Heart left ventricle (tissue), 13 donors: ENCODE results near the gene ERBB4.

Experiments
- POLR2A ChIP-seq, 2 donors: fragments of 450-650 bp; IDR thresholded peaks; one replicate each; pipeline ENCODE4 v1.6.1; 2017; ENCODE audit warnings: antibody characterized with exemption in 2 of 2, mild to moderate bottlenecking in 2 of 2, moderate library complexity in 2 of 2
- TF ChIP-seq, protein P1 (sequence below), 12 donors: fragments of 200-600 bp; sonication (generic) in 4 of 12; IDR thresholded peaks; one replicate each; pipeline versions ENCODE4 v1.5.0 to v1.8.0; 2018 to 2022; ENCODE audit warnings: antibody characterized with exemption in 12 of 12, mild to moderate bottlenecking in 5 of 12
- donor health status: ischemic (EF 13 %, LVEDD 7.1; RV severe dilation, severe dysfunction).
- donor health status: DM: no; HTN: yes; CAD: no.
- donor health status: DM: no; HTN: no; CAD: no.
- donor health status: ischemic (EF 25% LVEDD 6.9; RV normal size, moderate dysfunction).
- donor health status: ischemic (EF 25% LVEDD 5.7; RV mildly dilated, moderate dysfunction).
- donor health status: ischemic (EF 35%, LVEDD 5.7; RV mildly dilated, moderate dysfunction).
- donor health status: nonischemic (EF 11% LVEDD 7.7; RV severe dilation, severe dysfunction).
- donor health status: DM: yes; HTN: yes; CAD: no.
- donor health status: PGD.
- donor health status: ischemic (EF 29% LVEDD 5.4; RV normal size, mild dysfunction).
- donor health status: nonischemic (EF 23%, LVEDD 6.1; RV moderate dilation, normal function).

DNA sequence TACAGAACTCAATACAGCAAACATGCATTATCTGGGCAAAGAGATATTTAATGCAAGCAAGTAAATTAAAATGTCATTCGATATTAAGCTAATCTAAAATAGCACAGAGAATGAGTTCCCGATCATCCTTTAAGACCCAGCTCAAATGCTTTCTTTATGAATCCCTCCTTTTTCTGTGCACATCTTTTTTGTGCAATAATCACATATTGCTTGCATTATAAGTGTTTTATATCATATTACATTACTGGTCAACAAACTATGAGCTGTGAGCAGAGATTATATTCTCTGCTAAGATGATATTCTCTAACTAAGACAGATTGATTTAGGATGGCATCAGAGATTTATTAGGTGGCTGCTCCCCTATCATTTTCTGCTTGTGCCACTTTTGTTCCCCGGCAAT lies 146.1 kb downstream of the ERBB4 start:
- TF ChIP-seq, protein P1, sequence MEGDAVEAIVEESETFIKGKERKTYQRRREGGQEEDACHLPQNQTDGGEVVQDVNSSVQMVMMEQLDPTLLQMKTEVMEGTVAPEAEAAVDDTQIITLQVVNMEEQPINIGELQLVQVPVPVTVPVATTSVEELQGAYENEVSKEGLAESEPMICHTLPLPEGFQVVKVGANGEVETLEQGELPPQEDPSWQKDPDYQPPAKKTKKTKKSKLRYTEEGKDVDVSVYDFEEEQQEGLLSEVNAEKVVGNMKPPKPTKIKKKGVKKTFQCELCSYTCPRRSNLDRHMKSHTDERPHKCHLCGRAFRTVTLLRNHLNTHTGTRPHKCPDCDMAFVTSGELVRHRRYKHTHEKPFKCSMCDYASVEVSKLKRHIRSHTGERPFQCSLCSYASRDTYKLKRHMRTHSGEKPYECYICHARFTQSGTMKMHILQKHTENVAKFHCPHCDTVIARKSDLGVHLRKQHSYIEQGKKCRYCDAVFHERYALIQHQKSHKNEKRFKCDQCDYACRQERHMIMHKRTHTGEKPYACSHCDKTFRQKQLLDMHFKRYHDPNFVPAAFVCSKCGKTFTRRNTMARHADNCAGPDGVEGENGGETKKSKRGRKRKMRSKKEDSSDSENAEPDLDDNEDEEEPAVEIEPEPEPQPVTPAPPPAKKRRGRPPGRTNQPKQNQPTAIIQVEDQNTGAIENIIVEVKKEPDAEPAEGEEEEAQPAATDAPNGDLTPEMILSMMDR (IDR thresholded peaks at IDR 0.05), result no peak
- TF ChIP-seq POLR2A (IDR thresholded peaks at IDR 0.05), result no peak
